GM18505 (cell line): ENCODE measurements around the gene CREB5.
"Not testable (repeated sequence)": the region's sequence is repeated elsewhere in the genome, so short reads cannot be mapped to it uniquely, and the experiment has no call there.

ENCODE experiments used
- ATAC-seq: cut with Tn5 transposase; IDR thresholded peaks from one replicate; pipeline ENCODE4 v1.9.1; 2021; ENCODE audit not compliant: unreplicated experiment
- POLR2A ChIP-seq: IDR thresholded peaks from 4 replicates; pipeline ENCODE4 v1.6.1; 2011; ENCODE audit warnings: borderline replicate concordance; ENCODE audit not compliant: insufficient read depth, insufficient read length; ENCODE audit errors: extremely low read depth

Gene CREB5

DNA sequence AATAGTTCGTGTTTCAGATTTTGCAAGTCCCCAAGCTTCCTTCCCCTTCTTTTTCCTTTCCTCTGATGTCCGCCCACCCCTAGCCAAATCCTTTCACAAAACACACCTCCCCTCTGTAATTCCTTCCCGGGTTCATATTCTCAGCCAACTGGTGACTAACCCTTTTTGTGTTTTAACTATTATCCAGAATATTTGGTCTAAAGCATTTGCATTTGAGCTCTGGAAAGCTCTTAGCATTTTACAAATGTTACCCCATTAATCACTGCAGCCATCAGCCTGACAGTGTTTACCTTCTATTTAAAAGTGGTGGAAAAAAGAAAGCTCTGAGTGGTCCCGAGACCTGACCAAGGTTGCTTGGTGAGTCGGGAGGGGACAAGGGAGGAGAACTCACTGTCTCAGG lies 139.0 kb downstream of the CREB5 start:
- no peak for ATAC-seq
- no peak for TF ChIP-seq POLR2A

DNA sequence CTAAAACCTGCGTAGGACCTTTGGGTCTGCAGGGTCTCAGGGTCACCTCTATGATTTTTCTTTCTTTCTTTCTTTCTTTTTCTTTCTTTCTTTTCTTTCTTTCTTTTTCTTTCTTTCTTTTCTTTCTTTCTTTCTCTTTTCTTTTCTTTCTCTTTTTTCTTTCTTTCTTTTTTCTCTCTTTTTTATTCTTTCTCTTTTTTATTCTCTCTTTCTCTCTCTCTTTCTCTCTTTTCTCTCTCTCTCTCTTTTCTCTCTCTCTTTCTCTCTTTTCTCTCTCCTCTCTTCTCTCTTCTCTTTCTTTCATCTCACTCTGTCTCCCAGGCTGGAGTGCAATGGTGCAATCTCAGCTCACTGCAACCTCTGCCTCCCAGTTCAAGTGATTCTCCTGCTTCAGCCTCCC lies 139.4 kb downstream of the CREB5 start:
- not testable (repeated sequence) for ATAC-seq

- TF ChIP-seq POLR2A: no peak
- ATAC-seq: no peak
Measured at GRCh38 chr7:28554802-28555471, 142.6 kb downstream of the CREB5 start.

DNA sequence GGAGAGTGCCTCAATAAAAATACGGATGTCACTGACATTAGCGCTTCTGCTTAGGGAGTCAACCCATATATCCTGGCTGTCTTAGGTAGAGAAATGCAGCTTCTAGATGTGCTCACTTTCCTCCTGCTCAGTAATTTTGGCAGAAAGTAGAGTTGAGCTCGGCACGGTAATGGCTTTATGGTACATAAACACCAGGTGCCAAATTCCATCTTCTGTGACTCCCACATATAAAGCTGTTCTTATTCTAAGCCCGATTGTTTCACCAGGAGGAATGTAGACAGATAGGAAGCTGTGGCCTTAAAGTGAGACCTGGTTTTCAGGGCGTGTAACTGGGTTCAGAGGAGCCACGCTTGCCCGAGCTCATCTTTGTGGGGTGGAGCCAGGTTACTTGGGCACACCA lies 143.7 kb downstream of the CREB5 start:
- no peak for TF ChIP-seq POLR2A
- ATAC-seq: no peak

DNA sequence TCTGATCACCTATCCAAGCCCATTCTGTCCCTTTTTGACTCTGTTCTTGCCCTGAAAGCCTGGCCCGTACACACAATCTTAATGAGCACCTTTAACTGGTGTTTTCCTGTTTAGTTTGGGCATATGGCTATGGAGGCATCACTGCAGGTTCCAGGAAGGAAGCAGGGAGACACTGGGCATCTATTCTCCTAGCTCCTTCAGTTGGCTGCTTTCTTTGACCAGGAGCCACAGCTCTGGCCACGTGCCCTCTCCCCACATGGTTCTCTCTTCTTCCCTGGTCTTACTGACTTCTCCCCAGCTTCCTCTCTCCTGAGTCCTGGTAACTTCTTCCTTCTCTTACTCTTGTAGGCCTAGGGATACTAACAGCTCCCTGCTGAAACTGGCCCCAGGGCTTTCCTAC lies 144.4 kb downstream of the CREB5 start:
- TF ChIP-seq POLR2A: no peak
- ATAC-seq: no peak

DNA sequence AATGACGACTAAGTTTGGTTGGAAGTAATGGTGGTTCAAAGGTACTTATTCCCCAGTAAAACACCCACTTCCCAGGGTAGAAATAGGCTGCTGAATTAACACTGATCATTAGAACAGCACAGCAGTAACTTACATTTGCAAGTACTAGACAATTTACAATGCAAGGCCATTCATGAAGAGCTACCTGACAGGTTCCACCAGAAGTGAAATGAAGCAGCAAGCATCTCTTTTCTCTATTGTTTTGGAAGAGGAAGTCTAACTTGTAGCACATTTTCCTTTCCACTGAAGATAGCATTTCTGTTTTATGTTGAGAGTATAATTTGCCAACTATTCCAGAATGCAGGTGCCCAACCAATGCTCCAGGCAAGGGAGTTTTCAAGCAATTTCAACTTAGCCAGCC lies 145.9 kb downstream of the CREB5 start:
- ATAC-seq: no peak
- no peak for TF ChIP-seq POLR2A

- TF ChIP-seq POLR2A: no peak
- ATAC-seq: no peak
Measured at GRCh38 chr7:28560767-28561166, 148.4 kb downstream of the CREB5 start.

- no peak for TF ChIP-seq POLR2A
- ATAC-seq: no peak
Measured at GRCh38 chr7:28564033-28564432, 151.7 kb downstream of the CREB5 start.

DNA sequence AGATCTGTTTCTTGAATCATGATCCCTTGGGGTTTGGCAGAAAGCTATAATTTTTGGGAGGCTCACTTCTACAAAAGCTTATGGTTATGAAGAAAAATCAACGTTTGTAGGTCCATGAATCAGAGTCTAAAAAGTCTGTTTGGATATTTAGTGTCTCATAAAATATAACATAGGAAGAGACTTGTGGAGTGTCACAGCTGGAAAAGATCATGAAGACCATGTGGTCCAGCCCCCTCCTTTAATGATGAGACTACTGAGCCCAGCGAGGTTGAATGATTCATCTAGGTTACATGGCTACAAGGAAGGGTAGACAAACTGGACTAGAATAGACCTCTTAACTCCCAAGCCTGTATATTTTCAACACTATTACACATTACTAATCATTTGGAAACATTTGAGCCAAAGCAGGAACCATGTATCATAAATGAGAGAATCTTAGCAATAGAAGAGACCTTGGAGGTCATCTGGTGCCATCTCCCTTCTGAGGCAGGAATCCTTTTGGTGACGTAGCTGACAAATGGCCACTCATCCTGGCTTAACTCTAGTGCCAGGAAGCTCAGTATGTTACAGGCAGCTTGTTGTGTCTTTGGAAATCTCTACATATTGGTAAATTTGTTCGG lies 152.5 kb downstream of the CREB5 start:
- no peak for ATAC-seq
- TF ChIP-seq POLR2A: no peak

DNA sequence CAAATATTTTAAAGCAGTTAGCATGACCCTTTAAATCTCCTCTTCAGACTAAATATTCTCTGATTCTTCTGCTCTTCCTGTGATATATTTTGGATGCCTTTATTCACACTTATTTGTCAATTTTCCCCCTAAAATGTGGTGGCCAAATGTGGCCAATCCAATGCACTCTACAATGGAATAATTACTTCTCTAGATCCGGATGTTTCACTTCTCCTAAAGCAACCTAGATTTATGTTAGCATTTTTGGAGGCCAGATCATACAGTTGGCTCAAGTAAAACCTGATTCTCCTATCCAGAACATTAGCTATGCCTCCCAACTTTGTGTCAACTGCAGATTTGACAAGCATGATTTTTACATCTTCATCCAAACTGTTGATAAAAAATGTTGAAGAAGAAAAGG lies 153.7 kb downstream of the CREB5 start:
- no peak for TF ChIP-seq POLR2A
- ATAC-seq: no peak

- peak; percentile 89 for ATAC-seq
- peak; percentile 67 for TF ChIP-seq POLR2A
Measured at GRCh38 chr7:28570113-28570969, 158.0 kb downstream of the CREB5 start.

GRCh38 chr7:28570970-28571288 lies 158.6 kb downstream of the CREB5 start:
- ATAC-seq: no peak
- TF ChIP-seq POLR2A: no peak

GRCh38 chr7:28571405-28571804 lies 159.1 kb downstream of the CREB5 start:
- TF ChIP-seq POLR2A: no peak
- ATAC-seq: no peak
